A673 (cell line): Measurements from ENCODE around the gene CHN1. TPM values are rescaled to one million over a fixed set of nuclear protein-coding genes. Genes with fewer than 3 reads are reported as not detected.

Source experiments
- BruUV-seq: library from RNA; stranded (reverse); fragments of 400-500 nt; replicated peaks from 2 replicates; lab custom pipeline; 2021; lab: Mats Ljungman, UMichigan
- CTCF ChIA-PET: fragments of 300-600 bp; sonication (Branson Sonifier 250); formaldehyde crosslinking; loops from one replicate; lab custom pipeline; 2022; ENCODE audit warnings: antibody characterized with exemption; lab: Charles Lee
- POLR2A ChIA-PET: fragments of 300-600 bp; sonication (Branson Sonifier 250); formaldehyde crosslinking; loops from one replicate; lab custom pipeline; 2022; ENCODE audit warnings: antibody characterized with exemption; ENCODE audit not compliant: low non-redundant PET; lab: Charles Lee
- DNase-seq: peaks from one replicate; pipeline ENCODE4 v3.0.0-alpha.2; 2015; ENCODE audit warnings: low spot score
- H3K27ac ChIP-seq: fragments of 200-600 bp; sonication (generic); 2 replicates; pipeline ENCODE4 v1.5.1; 2016; ENCODE audit warnings: mixed run types, low read depth, mild to moderate bottlenecking, mixed read lengths, antibody characterized with exemption, low read length; ENCODE audit not compliant: poor library complexity, severe bottlenecking
- H3K27me3 ChIP-seq: fragments of 200-600 bp; sonication (generic); replicated peaks from 2 replicates; pipeline ENCODE4 v1.6.1; 2017; ENCODE audit warnings: mixed run types, low read depth, mild to moderate bottlenecking, mixed read lengths, antibody characterized with exemption, low read length; ENCODE audit not compliant: insufficient read depth, poor library complexity
- H3K36me3 ChIP-seq: fragments of 200-600 bp; sonication (generic); 2 replicates; pipeline ENCODE4 v1.6.1; 2016; ENCODE audit warnings: mixed run types, mild to moderate bottlenecking, mixed read lengths, antibody characterized with exemption, low read length; ENCODE audit not compliant: insufficient read depth, poor library complexity, severe bottlenecking
- H3K4me1 ChIP-seq: fragments of 200-600 bp; sonication (generic); 2 replicates; pipeline ENCODE4 v1.6.1; 2017; ENCODE audit warnings: mixed run types, mild to moderate bottlenecking, mixed read lengths, antibody characterized with exemption, low read length; ENCODE audit not compliant: insufficient read depth, poor library complexity, severe bottlenecking
- H3K4me3 ChIP-seq: fragments of 200-600 bp; sonication (generic); 2 replicates; pipeline ENCODE4 v1.5.1; 2016; ENCODE audit warnings: low read depth, mixed run types, mild to moderate bottlenecking, mixed read lengths, low read length; ENCODE audit not compliant: poor library complexity, severe bottlenecking
- H3K9me3 ChIP-seq: fragments of 200-600 bp; sonication (generic); 2 replicates; pipeline ENCODE4 v1.6.1; 2016; ENCODE audit warnings: mixed run types, low read depth, mild to moderate bottlenecking, mixed read lengths, antibody characterized with exemption, low read length; ENCODE audit not compliant: poor library complexity, severe bottlenecking
- EZH2 ChIP-seq: fragments of 200-600 bp; sonication (generic); IDR thresholded peaks from 2 replicates; pipeline ENCODE4 v1.6.1; 2017; ENCODE audit warnings: borderline replicate concordance, low read depth, mild to moderate bottlenecking, mixed read lengths, antibody characterized with exemption, low read length; ENCODE audit not compliant: poor library complexity, severe bottlenecking
- intact Hi-C: fragments of 100-400 bp; cut with micrococcal nuclease; formaldehyde crosslinking; loops from one replicate; pipeline ENCODE4 v1.10.0; 2022; ENCODE audit not compliant: unreplicated experiment
- total RNA-seq: library from RNA; stranded (reverse); gene quantifications from 2 replicates; pipeline ENCODE4 v1.2.3, GENCODE V29; 2021
- TF ChIP-seq, protein P1 (sequence below): fragments of 300-800, 200-600 bp; sonication (generic); conservative IDR thresholded peaks from 2 replicates; pipeline ENCODE4 v1.5.1; 2017; ENCODE audit warnings: low read depth, mild to moderate bottlenecking, antibody characterized with exemption, low read length, moderate library complexity, mixed read lengths

The CHN1 gene
- total RNA-seq, 1 experiment from 2014 or later: 11.3 TPM

DNA sequence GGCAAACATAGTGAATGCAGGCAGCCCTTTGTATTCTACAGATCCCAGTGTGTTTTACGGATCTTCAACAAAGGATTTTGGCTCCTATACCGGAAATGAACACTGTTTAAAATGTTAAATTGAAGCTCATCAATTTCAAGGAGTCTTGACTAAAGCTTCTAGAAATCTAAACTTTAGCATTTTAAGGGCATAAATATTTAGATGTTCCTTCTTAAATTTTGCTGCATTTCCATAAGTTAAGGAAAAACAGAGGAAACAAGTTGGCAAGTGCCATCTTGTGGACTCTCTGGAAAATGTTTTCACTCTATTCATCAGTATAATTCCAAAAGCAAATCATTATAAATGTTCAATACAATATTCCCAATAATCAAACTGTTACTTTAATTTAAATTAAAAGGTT lies 19.6 kb downstream of the CHN1 start:
- no peak overlapping the region for H3K27ac ChIP-seq
- CTCF ChIA-PET: interaction anchor here (1.4 kb wide), 1 partner anchor 214 kb away, joined by 11 read pairs; no protein-coding TSS in a partner anchor
- no peak overlapping the region for H3K4me3 ChIP-seq
- no peaks in the 10 kb centered on the region for H3K9me3 ChIP-seq
- no peaks in the 10 kb centered on the region for H3K36me3 ChIP-seq
- H3K27me3 ChIP-seq: peaks cover 4% of the 10 kb centered on the region
- BruUV-seq: no TSS peak
- no peak for TF ChIP-seq EZH2
- TF ChIP-seq, protein P1, sequence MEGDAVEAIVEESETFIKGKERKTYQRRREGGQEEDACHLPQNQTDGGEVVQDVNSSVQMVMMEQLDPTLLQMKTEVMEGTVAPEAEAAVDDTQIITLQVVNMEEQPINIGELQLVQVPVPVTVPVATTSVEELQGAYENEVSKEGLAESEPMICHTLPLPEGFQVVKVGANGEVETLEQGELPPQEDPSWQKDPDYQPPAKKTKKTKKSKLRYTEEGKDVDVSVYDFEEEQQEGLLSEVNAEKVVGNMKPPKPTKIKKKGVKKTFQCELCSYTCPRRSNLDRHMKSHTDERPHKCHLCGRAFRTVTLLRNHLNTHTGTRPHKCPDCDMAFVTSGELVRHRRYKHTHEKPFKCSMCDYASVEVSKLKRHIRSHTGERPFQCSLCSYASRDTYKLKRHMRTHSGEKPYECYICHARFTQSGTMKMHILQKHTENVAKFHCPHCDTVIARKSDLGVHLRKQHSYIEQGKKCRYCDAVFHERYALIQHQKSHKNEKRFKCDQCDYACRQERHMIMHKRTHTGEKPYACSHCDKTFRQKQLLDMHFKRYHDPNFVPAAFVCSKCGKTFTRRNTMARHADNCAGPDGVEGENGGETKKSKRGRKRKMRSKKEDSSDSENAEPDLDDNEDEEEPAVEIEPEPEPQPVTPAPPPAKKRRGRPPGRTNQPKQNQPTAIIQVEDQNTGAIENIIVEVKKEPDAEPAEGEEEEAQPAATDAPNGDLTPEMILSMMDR: peak; percentile 72
- intact Hi-C loops: loop anchor here (1.0 to 5.0 kb wide), 3 partner anchors 214 to 288 kb away; no protein-coding TSS in a partner anchor
- DNase-seq: peak; percentile 56
- peaks cover 7% of the 10 kb centered on the region for H3K4me1 ChIP-seq
- POLR2A ChIA-PET: no interaction called here

DNA sequence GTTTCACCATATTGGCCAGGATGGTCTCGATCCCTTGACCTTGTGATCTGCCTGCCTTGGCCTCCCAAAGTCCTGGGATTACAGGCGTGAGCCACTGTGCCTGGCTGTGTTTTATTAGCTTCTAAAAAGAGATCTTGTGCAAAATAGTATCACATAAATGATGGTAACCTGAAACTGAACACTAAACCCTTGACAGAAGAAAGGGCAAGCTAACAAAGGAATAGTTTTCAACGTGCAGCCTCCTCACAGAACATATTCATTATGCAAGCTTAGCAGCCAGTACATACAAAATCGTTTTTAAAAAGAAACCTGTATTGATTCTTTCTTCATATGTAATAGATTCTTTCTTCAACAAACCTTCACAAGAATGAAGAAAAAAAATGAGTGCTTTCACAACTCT lies 20.6 kb downstream of the CHN1 start:
- Histone ChIP-seq H3K36me3 (no peaks in the 10 kb centered on the region), H3K27me3 (peaks cover 10% of the 10 kb centered on the region), H3K27ac (no peak overlapping the region), H3K4me1 (peaks cover 7% of the 10 kb centered on the region), H3K9me3 (no peaks in the 10 kb centered on the region), H3K4me3 (no peak overlapping the region)
- intact Hi-C loops: loop anchor here (2.0 kb wide), 1 partner anchor 236 kb away; no protein-coding TSS in a partner anchor
- ChIA-PET CTCF (no interaction called here), POLR2A (no interaction called here)
- TF ChIP-seq EZH2: no peak
- TF ChIP-seq, protein P1: no peak
- no peak for DNase-seq
- BruUV-seq: no TSS peak

DNA sequence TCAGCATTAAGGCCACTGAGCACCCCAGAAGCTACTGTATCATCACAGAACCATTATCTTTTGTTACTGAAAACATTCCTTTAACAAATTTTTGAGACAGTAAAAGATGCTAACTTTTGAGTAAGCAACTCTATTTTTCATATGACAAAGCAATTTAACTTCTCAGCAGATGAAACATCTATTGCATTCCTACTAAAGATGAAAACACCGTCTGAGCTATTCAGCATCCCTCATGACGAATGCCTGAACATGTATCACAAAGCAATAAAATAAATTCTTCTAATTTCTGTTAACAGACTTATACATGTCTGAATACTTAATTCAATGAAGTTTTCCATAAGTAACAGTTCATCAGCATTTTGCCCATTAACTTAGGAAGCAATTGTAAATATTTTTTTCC lies 23.9 kb downstream of the CHN1 start:
- Histone ChIP-seq H3K4me1 (peaks cover 7% of the 10 kb centered on the region), H3K27me3 (peaks cover 10% of the 10 kb centered on the region), H3K36me3 (no peaks in the 10 kb centered on the region), H3K9me3 (no peaks in the 10 kb centered on the region), H3K27ac (no peak overlapping the region), H3K4me3 (no peak overlapping the region)
- BruUV-seq: no TSS peak
- ChIA-PET CTCF (no interaction called here), POLR2A (no interaction called here)
- DNase-seq: no peak
- intact Hi-C loops: no loop called here
- TF ChIP-seq EZH2: no peak
- TF ChIP-seq, protein P1: no peak
